Muscle layer of duodenum (tissue), 2 donors: Measurements from ENCODE around the gene ZNF750.

Experiments used
- H3K27ac ChIP-seq: one replicate; pipeline ENCODE4 v1.7.0; 2013; ENCODE audit warnings: mild to moderate bottlenecking, low read length
- H3K27me3 ChIP-seq: one replicate; pipeline ENCODE4 v1.7.0; 2013; ENCODE audit warnings: low read depth, mild to moderate bottlenecking, control low read depth, low read length
- H3K36me3 ChIP-seq, 2 donors: one replicate each; pipeline ENCODE4 v1.7.0; 2013; ENCODE audit warnings: low read length in 2 of 2, control low read depth in 1 of 2, mild to moderate bottlenecking in 1 of 2; ENCODE audit not compliant: insufficient read depth in 2 of 2, control insufficient read depth in 1 of 2
- H3K4me1 ChIP-seq, 2 donors: one replicate each; pipeline ENCODE4 v1.7.0; 2013; ENCODE audit warnings: low read length in 2 of 2, mild to moderate bottlenecking in 2 of 2, control low read depth in 1 of 2, moderate library complexity in 1 of 2; ENCODE audit not compliant: insufficient read depth in 2 of 2, control insufficient read depth in 1 of 2
- H3K4me3 ChIP-seq, 2 donors: one replicate each; pipeline ENCODE4 v1.7.0; 2013; ENCODE audit warnings: low read length in 2 of 2, low read depth in 1 of 2, mild to moderate bottlenecking in 1 of 2
- H3K9me3 ChIP-seq, 2 donors: one replicate each; pipeline ENCODE4 v1.7.0; 2013; ENCODE audit warnings: low read length in 2 of 2, control low read depth in 1 of 2, mild to moderate bottlenecking in 1 of 2; ENCODE audit not compliant: control insufficient read depth in 1 of 2
- donor health status: healthy.

ZNF750 gene

GRCh38 chr17:82863941-82864712, 24.3 kb upstream of the ZNF750 start:
- no peaks in the 10 kb centered on the region for H3K9me3 ChIP-seq
- no peak overlapping the region for H3K4me3 ChIP-seq
- peaks cover 8 to 17% of the 10 kb centered on the region in 2 donors for H3K4me1 ChIP-seq
- no peak overlapping the region for H3K27ac ChIP-seq
- no peaks in the 10 kb centered on the region for H3K36me3 ChIP-seq
- H3K27me3 ChIP-seq, result no peaks in the 10 kb centered on the region

DNA sequence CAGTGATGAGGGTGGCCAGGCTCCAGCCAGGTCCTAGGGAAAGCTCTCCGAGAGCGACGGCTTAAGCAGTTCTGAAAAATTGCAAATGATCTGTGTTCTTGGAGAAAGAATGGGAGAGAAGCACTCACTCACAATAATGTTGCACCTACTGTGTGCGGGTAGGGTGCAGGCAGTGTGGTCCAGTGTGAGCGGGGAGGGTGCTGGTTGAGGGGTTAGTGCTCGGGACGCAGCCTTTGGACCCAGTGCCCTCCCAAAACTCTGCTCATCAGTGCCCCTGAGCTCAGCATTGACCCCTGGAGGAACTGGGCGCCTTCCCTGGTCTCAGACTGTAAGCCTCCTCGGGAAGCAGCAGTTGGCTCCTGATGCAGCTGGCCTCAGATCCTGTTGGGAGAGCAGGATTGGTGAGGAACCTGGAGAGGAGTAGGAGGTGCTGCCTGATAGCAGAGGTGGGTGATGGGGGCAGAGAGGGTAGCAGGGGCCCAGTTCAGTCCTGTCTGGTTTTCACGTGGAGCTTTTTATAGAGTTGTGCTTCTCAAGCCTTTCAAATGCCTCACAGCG, 23.6 kb upstream of the ZNF750 start:
- Histone ChIP-seq H3K27ac (no peak overlapping the region), H3K9me3 (no peaks in the 10 kb centered on the region), H3K36me3 (no peaks in the 10 kb centered on the region), H3K4me3 (no peak overlapping the region), H3K4me1 (peaks cover 8 to 17% of the 10 kb centered on the region in 2 donors), H3K27me3 (no peaks in the 10 kb centered on the region)

GRCh38 chr17:82862737-82863382, 23.0 kb upstream of the ZNF750 start:
- Histone ChIP-seq H3K4me3 (no peak overlapping the region), H3K27me3 (no peaks in the 10 kb centered on the region), H3K27ac (no peak overlapping the region), H3K9me3 (no peaks in the 10 kb centered on the region), H3K36me3 (no peaks in the 10 kb centered on the region), H3K4me1 (peaks cover 8 to 17% of the 10 kb centered on the region in 2 donors)

DNA sequence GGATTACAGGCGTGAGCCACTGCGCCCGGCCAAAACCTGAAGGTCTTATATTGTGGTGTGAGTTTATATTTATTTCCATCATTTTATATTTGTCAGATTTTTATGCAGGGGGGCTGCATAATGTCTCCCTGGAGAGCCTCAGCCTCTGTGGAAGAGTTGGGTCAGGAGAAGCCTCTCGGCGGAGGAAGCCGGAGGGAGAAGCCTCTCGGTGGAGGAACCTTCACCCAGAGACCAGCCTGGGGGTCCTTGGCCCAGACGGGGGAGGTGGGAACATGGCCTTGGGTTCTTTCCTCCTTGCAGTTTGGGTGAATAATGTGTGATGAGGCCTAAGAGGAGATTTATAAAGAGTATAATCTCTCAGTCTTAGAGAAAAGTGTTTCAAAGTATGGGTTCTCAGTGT, 22.4 kb upstream of the ZNF750 start:
- Histone ChIP-seq H3K4me1 (peaks cover 8 to 17% of the 10 kb centered on the region in 2 donors), H3K27me3 (no peaks in the 10 kb centered on the region), H3K36me3 (no peaks in the 10 kb centered on the region), H3K4me3 (no peak overlapping the region), H3K9me3 (no peaks in the 10 kb centered on the region), H3K27ac (no peak overlapping the region)

GRCh38 chr17:82861393-82861775, 21.6 kb upstream of the ZNF750 start:
- H3K27ac ChIP-seq, result no peak overlapping the region
- H3K4me1 ChIP-seq, result peaks cover 8 to 14% of the 10 kb centered on the region in 2 donors
- no peaks in the 10 kb centered on the region for H3K27me3 ChIP-seq
- H3K36me3 ChIP-seq, result no peaks in the 10 kb centered on the region
- no peaks in the 10 kb centered on the region for H3K9me3 ChIP-seq
- no peak overlapping the region for H3K4me3 ChIP-seq

GRCh38 chr17:82860606-82861392, 21.0 kb upstream of the ZNF750 start:
- Histone ChIP-seq H3K27ac (no peak overlapping the region), H3K4me1 (peaks cover 8 to 12% of the 10 kb centered on the region in 2 donors), H3K9me3 (no peaks in the 10 kb centered on the region), H3K4me3 (no peak overlapping the region), H3K27me3 (no peaks in the 10 kb centered on the region), H3K36me3 (no peaks in the 10 kb centered on the region)

GRCh38 chr17:82859431-82860403, 19.9 kb upstream of the ZNF750 start:
- Histone ChIP-seq H3K9me3 (no peaks in the 10 kb centered on the region), H3K27ac (peak overlapping the region; percentile 8), H3K4me1 (peaks cover 8 to 12% of the 10 kb centered on the region in 2 donors), H3K36me3 (no peaks in the 10 kb centered on the region), H3K4me3 (no peak overlapping the region), H3K27me3 (no peaks in the 10 kb centered on the region)

DNA sequence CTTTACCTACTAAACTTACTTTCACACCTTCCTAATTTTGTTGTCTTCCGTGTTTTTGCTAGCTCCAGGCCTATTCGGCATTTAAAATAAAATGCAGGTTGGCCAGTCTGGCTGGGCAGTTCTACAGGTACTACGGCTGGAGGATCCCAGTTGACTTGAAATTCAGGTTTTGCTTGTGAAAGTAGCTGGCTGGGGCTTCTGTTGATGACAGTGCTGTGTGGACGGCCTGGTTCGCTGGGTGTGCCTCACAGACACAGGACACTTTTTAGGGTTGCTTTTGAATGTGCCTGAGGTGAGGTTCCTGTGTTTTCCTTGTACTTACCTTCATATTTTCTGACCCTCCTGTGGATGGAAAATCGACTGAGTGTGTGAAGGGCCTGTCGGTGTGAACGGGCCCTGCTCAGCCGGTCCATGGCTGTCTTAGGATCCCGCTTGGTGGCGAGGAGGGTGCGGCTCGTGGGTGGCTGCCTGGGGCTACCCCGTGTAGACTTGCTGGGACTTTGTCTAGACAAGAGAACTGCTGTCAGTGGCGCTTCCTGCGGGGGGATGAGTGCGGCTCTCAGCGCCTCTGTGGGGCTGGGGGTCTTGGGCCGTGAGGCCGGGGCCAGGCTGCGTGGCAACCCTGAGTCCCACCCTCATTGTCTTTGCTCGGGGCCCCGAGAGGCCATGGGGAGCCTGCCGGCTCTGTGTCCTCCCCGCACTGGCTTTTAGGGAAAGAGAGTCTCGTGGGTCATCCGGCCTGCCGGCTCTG, 18.7 kb upstream of the ZNF750 start:
- Histone ChIP-seq H3K4me3 (no peak overlapping the region), H3K36me3 (no peaks in the 10 kb centered on the region), H3K27me3 (no peaks in the 10 kb centered on the region), H3K9me3 (no peaks in the 10 kb centered on the region), H3K4me1 (peaks cover under 1% of the 10 kb centered on the region in 2 donors), H3K27ac (no peak overlapping the region)

- Histone ChIP-seq H3K4me3 (no peak overlapping the region), H3K27ac (no peak overlapping the region), H3K9me3 (no peaks in the 10 kb centered on the region), H3K36me3 (no peaks in the 10 kb centered on the region), H3K4me1 (no peaks in the 10 kb centered on the region), H3K27me3 (no peaks in the 10 kb centered on the region)
These were observed 16.5 kb upstream of the ZNF750 start for GRCh38 chr17:82856361-82856760.

DNA sequence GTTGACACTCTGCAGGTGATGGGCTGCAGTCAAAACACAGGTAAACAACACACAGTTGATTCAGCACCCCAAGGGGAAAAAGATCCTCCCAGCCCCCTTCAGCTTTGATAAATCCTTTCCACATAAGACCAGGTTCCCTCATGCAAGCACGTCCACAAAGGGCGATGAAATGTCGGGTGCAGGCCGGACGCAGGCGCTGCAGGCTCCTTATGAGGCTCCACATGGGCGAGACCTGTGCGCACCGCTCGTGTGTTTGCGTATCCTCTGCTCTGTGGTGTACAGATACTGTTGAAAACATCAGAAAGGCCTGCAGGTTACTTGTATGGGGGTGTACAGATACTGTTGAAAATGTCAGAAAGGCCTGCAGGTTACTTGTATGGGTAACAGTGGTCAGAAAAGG, 14.4 kb upstream of the ZNF750 start:
- no peaks in the 10 kb centered on the region for H3K27me3 ChIP-seq
- no peaks in the 10 kb centered on the region for H3K36me3 ChIP-seq
- no peak overlapping the region for H3K4me3 ChIP-seq
- H3K4me1 ChIP-seq, result no peaks in the 10 kb centered on the region
- no peak overlapping the region for H3K27ac ChIP-seq
- H3K9me3 ChIP-seq, result no peaks in the 10 kb centered on the region
